Activated CD4-positive, alpha-beta T cell treated with anti-CD3 and anti-CD28 coated beads, Interleukin-2, amount 10 ng/mL, durations not matched to agents 7 days and 5 days (primary cell): ENCODE results near the gene RDH13. TPM values are rescaled to one million over a fixed set of nuclear protein-coding genes. Genes with fewer than 3 reads are reported as not detected.
A peak's percentile ranks its signal among the peaks of the same experiment; 100 is the strongest.
"Not testable (repeated sequence)": the region's sequence is repeated elsewhere in the genome, so short reads cannot be mapped to it uniquely, and the experiment has no call there.

Experiments
- CTCF ChIA-PET: fragments of 350-600 bp; sonication (Branson Sonifier 250); formaldehyde crosslinking; loops from one replicate; lab custom pipeline; 2021; ENCODE audit warnings: antibody characterized with exemption; lab: Charles Lee
- POLR2A ChIA-PET: fragments of 350-600 bp; sonication (Branson Sonifier 250); formaldehyde crosslinking; loops from one replicate; lab custom pipeline; 2021; ENCODE audit warnings: antibody characterized with exemption; lab: Charles Lee
- DNase-seq: peaks from one replicate; pipeline ENCODE4 v3.0.0-alpha.2; 2020
- H3K27ac Mint-ChIP-seq: one replicate; pipeline ENCODE4 v1.8.0; 2021; ENCODE audit warnings: mild to moderate bottlenecking, moderate library complexity, mixed read lengths
- H3K27me3 Mint-ChIP-seq: one replicate; pipeline ENCODE4 v1.8.0; 2021; ENCODE audit warnings: mixed read lengths
- H3K36me3 Mint-ChIP-seq: one replicate; pipeline ENCODE4 v1.8.0; 2021; ENCODE audit warnings: low read depth, mixed read lengths
- H3K4me1 Mint-ChIP-seq: one replicate; pipeline ENCODE4 v1.8.0; 2021; ENCODE audit warnings: mixed read lengths
- H3K4me3 Mint-ChIP-seq: one replicate; pipeline ENCODE4 v1.8.0; 2021; ENCODE audit warnings: mild to moderate bottlenecking, moderate library complexity, mixed read lengths
- H3K9me3 Mint-ChIP-seq: one replicate; pipeline ENCODE4 v1.8.0; 2021; ENCODE audit warnings: mixed read lengths
- total RNA-seq, 2 experiments: library from RNA; stranded (reverse); gene quantifications; one replicate each; pipeline ENCODE4 v1.2.3, GENCODE V29; 2021

The RDH13 gene
- total RNA-seq, 2 experiments from 2014 or later = 15.0 to 15.6 TPM

DNA sequence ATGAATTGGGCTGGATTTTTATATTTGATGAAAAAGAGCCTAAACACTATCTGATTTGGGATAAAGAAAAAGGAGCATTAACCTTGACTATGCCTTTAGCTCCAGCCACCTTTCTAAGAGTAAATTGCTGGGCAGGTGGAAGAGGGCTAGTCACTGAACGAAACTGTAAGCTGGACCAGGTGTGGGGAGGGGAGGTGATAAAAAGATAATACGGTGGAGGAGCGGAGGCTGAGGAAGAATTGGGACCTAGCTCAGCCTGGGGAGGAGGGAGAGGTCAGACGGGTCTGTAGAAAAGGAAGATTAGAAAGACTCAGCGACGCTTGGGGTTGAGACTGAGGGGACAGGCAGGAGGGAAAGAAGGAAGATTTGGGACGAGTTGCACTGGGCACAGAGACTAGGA is 52.4 kb downstream of the RDH13 start:
- CTCF ChIA-PET, POLR2A ChIA-PET, H3K4me3 Mint-ChIP-seq: not testable (repeated sequence)

DNA sequence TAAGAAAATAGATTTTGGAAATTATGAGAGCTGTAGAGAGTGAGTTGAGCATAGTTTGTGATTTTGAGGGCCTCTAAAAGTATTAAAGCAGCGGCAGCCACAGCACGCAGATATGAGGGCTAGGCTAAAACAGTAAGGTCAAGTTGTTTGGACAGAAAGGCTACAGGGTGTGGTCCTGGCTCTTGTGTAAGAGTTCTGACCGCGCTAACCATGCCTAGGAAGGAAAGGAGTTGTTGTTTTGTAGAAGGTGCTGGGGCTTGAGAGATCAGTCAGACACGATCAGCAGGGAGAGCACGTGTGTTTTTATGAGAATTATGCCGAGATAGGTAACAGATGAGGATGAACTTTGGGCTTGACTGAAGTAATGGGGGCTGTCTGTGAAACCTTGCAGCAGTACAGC is 54.2 kb downstream of the RDH13 start:
- CTCF ChIA-PET, H3K4me3 Mint-ChIP-seq, H3K27me3 Mint-ChIP-seq, H3K27ac Mint-ChIP-seq, DNase-seq, POLR2A ChIA-PET: not testable (repeated sequence)
- peaks cover 50% of the 10 kb centered on the region for H3K4me1 Mint-ChIP-seq
- peaks cover 29% of the 10 kb centered on the region for H3K9me3 Mint-ChIP-seq
- H3K36me3 Mint-ChIP-seq = peaks cover 52% of the 10 kb centered on the region

More for the DNA sequence above, 52.4 kb downstream of the RDH13 start:
- DNase-seq, H3K27ac Mint-ChIP-seq, H3K27me3 Mint-ChIP-seq: not testable (repeated sequence)
- peaks cover 44% of the 10 kb centered on the region for H3K4me1 Mint-ChIP-seq
- peaks cover 24% of the 10 kb centered on the region for H3K9me3 Mint-ChIP-seq
- peaks cover 42% of the 10 kb centered on the region for H3K36me3 Mint-ChIP-seq

DNA sequence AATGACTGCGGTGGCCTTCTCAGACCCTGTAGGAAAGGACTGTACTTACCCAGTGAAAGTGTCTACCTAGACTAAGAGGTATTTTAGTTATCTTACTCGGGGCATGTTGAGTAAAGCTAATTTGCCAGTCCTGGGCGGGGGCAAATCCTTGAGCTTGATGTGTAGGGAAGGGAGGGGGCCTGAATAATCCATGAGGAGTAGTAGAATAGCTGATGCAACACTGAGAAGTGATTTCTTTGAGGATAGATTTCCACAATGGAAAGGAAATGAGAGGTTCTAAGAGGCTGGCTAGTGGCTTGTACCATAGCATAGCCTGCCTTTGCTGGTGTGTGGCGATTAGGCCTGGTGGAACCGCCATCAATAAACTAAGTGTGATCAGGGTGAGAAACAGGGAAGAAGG is 54.8 kb downstream of the RDH13 start:
- DNase-seq = not testable (repeated sequence)
- Mint-ChIP-seq H3K4me1 (peaks cover 50% of the 10 kb centered on the region), H3K36me3 (peaks cover 55% of the 10 kb centered on the region)

DNA sequence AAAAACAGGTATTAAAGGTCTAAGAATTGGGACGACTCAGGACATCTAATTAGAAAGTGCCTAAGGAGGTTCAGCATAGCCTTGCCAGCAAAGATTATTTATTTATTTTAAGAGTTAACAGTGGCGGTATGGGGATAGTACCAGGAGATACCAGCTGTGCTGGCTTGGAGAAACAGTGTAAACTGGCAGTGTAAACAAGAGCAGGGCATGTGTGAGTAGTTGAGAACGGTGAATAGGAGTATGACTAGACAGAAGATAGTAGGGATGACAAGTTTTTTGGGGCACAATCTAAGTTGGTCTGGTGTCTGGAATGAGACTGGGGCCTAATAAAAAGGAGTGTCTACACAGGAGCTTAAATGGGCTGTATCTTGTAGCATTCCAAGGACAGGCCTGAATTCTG is 55.4 kb downstream of the RDH13 start:
- H3K36me3 Mint-ChIP-seq = peaks cover 55% of the 10 kb centered on the region
- H3K27me3 Mint-ChIP-seq, DNase-seq, POLR2A ChIA-PET, CTCF ChIA-PET: not testable (repeated sequence)
- peak overlapping the region; percentile 50 for H3K27ac Mint-ChIP-seq
- H3K9me3 Mint-ChIP-seq = peaks cover 29% of the 10 kb centered on the region
- H3K4me3 Mint-ChIP-seq = peak overlapping the region; percentile 44
- peaks cover 50% of the 10 kb centered on the region for H3K4me1 Mint-ChIP-seq

More for the DNA sequence above, 54.8 kb downstream of the RDH13 start:
- H3K4me3 Mint-ChIP-seq, CTCF ChIA-PET, POLR2A ChIA-PET, H3K27ac Mint-ChIP-seq, H3K27me3 Mint-ChIP-seq: not testable (repeated sequence)
- peaks cover 29% of the 10 kb centered on the region for H3K9me3 Mint-ChIP-seq

DNA sequence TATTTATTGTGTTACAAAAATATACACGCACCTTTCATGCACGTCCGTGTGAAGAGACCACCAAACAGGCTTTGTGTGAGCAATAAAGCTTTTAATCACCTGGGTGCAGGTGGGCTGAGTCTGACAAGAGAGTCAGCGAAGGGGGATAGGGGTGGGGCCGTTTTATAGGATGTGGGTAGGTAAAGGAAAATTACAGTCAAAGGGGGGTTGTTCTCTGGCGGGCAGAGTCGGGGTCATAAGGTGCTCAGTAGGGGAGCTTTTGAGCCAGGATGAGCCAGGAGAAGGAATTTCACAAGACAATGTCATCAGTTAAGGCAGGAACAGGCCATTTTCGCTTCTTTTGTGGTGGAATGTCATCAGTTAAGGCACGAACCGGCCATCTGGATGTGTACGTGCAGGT is 56.2 kb downstream of the RDH13 start:
- peaks cover 29% of the 10 kb centered on the region for H3K9me3 Mint-ChIP-seq
- peak overlapping the region; percentile 77 for H3K27ac Mint-ChIP-seq
- H3K4me1 Mint-ChIP-seq = peaks cover 50% of the 10 kb centered on the region
- DNase-seq, POLR2A ChIA-PET, H3K27me3 Mint-ChIP-seq, CTCF ChIA-PET: not testable (repeated sequence)
- H3K36me3 Mint-ChIP-seq = peaks cover 51% of the 10 kb centered on the region
- H3K4me3 Mint-ChIP-seq = peak overlapping the region; percentile 58

DNA sequence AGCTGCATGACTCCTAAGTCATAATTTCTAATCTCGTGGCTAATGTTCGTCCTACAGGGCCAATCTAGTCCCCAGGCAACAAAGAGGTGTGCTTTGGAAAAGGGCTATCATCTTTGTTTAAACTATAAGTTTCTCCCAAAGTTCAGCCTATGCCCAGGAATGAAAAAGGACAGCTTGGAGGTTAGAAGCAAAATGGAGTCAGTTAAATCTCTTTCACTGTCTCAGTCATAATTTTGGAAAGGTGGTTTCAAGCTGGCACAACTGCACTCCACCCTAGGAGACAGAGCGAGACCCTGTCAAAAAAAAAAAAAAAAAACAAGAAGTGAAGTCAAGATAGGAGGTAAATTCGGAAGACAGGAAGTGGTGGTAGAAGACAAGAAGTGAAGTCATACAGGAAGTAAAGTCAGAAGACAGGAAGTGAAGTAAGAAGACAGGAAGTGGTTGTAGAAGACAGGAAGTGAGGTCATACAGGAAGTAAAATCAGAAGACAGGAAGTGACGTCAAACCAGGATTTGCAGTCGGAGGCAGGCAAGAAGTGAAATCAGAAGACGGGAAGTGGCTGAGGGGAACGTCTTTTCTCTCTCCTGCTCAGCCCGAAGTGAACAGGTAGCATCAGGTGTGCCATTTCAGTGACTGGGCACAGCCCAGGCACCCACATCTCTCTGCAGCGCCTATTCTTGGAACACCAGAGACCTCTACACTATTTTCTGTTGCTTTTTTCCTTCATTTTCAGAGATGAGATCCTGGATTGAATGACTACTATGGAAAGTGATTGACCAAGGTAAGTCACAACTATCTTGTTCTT is 57.1 kb downstream of the RDH13 start:
- peak; percentile 76 for DNase-seq
- H3K4me3 Mint-ChIP-seq = peak overlapping the region; percentile 76
- CTCF ChIA-PET = no interaction called here

DNA sequence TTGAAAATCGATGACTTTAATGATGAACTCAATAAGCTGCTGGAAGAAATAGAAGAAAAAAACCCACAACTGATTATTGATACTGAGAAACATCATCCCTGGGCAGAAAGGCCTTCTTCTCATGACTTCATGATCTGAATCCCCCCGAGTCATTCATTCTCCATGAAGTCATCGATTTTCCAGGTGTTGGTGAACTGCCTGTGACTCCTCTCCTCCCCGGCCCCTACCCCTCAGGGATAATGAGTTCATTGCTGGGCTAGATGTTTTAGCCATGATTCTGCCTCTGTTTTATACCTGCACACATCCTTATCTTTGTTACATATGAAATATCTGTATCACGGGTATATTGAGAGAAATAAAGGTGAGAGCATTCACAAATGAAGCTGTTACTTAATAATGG is 62.2 kb downstream of the RDH13 start:
- Mint-ChIP-seq H3K27me3 (peaks cover 2% of the 10 kb centered on the region), H3K4me3 (no peak overlapping the region), H3K36me3 (peaks cover 26% of the 10 kb centered on the region), H3K9me3 (peaks cover 11% of the 10 kb centered on the region), H3K4me1 (peaks cover 16% of the 10 kb centered on the region), H3K27ac (no peak overlapping the region)
- POLR2A ChIA-PET = no interaction called here
- no peak for DNase-seq
- CTCF ChIA-PET = interaction anchor here (0.7 kb wide), 1 partner anchor 597 kb away, joined by 4 read pairs; no protein-coding TSS in a partner anchor

More for the DNA sequence above, 57.1 kb downstream of the RDH13 start:
- peaks cover 4% of the 10 kb centered on the region for H3K27me3 Mint-ChIP-seq
- H3K4me1 Mint-ChIP-seq = peaks cover 50% of the 10 kb centered on the region
- peak overlapping the region; percentile 86 for H3K27ac Mint-ChIP-seq
- H3K9me3 Mint-ChIP-seq = peaks cover 29% of the 10 kb centered on the region
- H3K36me3 Mint-ChIP-seq = peaks cover 49% of the 10 kb centered on the region
- POLR2A ChIA-PET = no interaction called here

DNA sequence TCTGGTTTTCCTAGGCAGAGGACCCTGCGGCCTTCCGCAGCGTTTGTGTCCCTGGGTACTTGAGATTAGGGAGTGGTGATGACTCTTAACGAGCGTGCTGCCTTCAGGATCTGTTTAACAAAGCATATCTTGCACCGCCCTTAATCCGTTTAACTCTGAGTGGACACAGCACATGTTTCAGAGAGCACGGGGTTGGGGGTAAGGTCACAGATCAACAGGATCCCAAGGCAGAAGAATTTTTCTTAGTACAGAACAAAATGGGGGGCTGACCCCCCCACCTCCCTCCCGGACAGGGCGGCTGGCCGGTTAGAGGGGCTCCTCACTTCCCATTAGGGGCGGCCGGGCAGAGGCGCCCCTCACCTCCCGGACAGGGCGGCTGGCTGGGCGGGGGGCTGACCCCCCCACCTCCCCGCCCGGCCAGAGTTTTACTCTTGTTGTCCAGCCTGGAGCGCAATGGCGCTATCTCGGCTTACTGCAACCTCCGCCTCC is 64.2 kb downstream of the RDH13 start:
- H3K4me3 Mint-ChIP-seq, H3K9me3 Mint-ChIP-seq, H3K36me3 Mint-ChIP-seq, DNase-seq, CTCF ChIA-PET, POLR2A ChIA-PET, H3K27me3 Mint-ChIP-seq, H3K4me1 Mint-ChIP-seq, H3K27ac Mint-ChIP-seq: not testable (repeated sequence)

DNA sequence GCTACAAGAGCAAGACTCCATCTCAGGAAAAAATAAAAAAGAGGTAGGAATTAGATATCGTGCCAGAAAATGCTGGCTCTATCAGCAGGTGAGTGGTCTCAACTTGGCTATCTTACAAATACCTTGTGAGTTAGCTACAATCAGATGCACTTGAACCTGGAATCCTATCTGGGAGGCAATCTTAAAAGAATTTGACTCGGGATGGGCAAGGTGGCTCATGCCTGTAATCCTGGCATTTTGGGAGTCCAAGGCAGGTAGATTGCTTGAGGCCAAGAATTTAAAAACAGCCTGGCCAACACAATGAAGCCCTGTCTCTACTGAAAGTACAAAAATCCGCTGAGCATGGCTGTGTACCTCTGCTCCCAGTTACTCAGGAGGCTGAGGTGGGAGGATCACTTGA is 67.4 kb downstream of the RDH13 start:
- POLR2A ChIA-PET = no interaction called here
- H3K27me3 Mint-ChIP-seq = no peaks in the 10 kb centered on the region

More for the DNA sequence above, 67.4 kb downstream of the RDH13 start:
- CTCF ChIA-PET = interaction anchor here (0.7 kb wide), 1 partner anchor 114 kb away, joined by 3 read pairs; no protein-coding TSS in a partner anchor
- no peak overlapping the region for H3K27ac Mint-ChIP-seq
- DNase-seq = no peak
- H3K36me3 Mint-ChIP-seq = peaks cover 3% of the 10 kb centered on the region
- H3K9me3 Mint-ChIP-seq = peaks cover 4% of the 10 kb centered on the region
- no peak overlapping the region for H3K4me3 Mint-ChIP-seq
- H3K4me1 Mint-ChIP-seq = no peaks in the 10 kb centered on the region

Other genes with a start within 250 kb of the RDH13 start
- gene KIR3DL1, start 246.7 kb downstream of the RDH13 start, total RNA-seq = not detected
- under 1 TPM in 1 of 2 experiments, not detected in 1; 0.44 TPM for gene KIR2DS4, start 230.5 kb downstream of the RDH13 start, total RNA-seq
- gene KIR3DL2, start 212.7 kb downstream of the RDH13 start, total RNA-seq = 1 to 10 TPM; 2.8 to 3.1 TPM
- not detected for gene FCAR, start 188.9 kb downstream of the RDH13 start, total RNA-seq
- not detected for gene NCR1, start 157.0 kb downstream of the RDH13 start, total RNA-seq
- gene NLRP7, start 115.6 kb downstream of the RDH13 start, total RNA-seq = not detected
- gene NLRP2, start 96.8 kb downstream of the RDH13 start, total RNA-seq = 10 to 100 TPM; 12.6 to 14.7 TPM
- gene GP6, start 24.9 kb downstream of the RDH13 start, total RNA-seq = under 1 TPM; 0.19 to 0.52 TPM
- 1 to 10 TPM; 3.2 to 5.5 TPM for gene EPS8L1, start 12.7 kb upstream of the RDH13 start, total RNA-seq
- gene PPP1R12C, start 54.5 kb upstream of the RDH13 start, total RNA-seq = 100 to 1,000 TPM; 135 to 152 TPM
- under 1 TPM in 1 of 2 experiments, not detected in 1; 0.32 TPM for gene TNNT1, start 86.1 kb upstream of the RDH13 start, total RNA-seq
- gene TNNI3, start 94.6 kb upstream of the RDH13 start, total RNA-seq = not detected
- gene DNAAF3, start 103.5 kb upstream of the RDH13 start, total RNA-seq = not detected
- gene SYT5, start 117.1 kb upstream of the RDH13 start, total RNA-seq = under 1 TPM in 1 of 2 experiments, not detected in 1; 0.17 TPM
- gene PTPRH, start 146.4 kb upstream of the RDH13 start, total RNA-seq = not detected
- 10 to 100 TPM; 12.7 to 16.7 TPM for gene TMEM86B, start 165.6 kb upstream of the RDH13 start, total RNA-seq
- gene PPP6R1, start 195.9 kb upstream of the RDH13 start, total RNA-seq = 100 to 1,000 TPM; 189 to 222 TPM
- gene HSPBP1, start 217.0 kb upstream of the RDH13 start, total RNA-seq = 10 to 100 TPM; 23.1 to 26.9 TPM
- 1 to 10 TPM; 6.8 TPM for gene BRSK1, start 220.8 kb upstream of the RDH13 start, total RNA-seq